AG09309 (cell line): ENCODE data around the gene KHDC1L.
"Not testable (repeated sequence)": the region's sequence is repeated elsewhere in the genome, so short reads cannot be mapped to it uniquely, and the experiment has no call there.

Experiments used
- DNase-seq: peaks from one replicate; pipeline ENCODE4 v3.0.0-alpha.2; 2010; ENCODE audit warnings: low read depth
- H3K4me3 ChIP-seq: 2 replicates; pipeline ENCODE4 v1.5.1; 2011; ENCODE audit warnings: mild to moderate bottlenecking, low read depth, low read length, moderate library complexity; ENCODE audit not compliant: control insufficient read depth
- TF ChIP-seq, protein P1 (sequence below): IDR thresholded peaks from 2 replicates; pipeline ENCODE4 v1.5.1; 2011; ENCODE audit warnings: mild to moderate bottlenecking, low read depth, low read length, inconsistent platforms; ENCODE audit not compliant: insufficient read depth, control insufficient read depth; ENCODE audit errors: missing control alignments

KHDC1L gene, protein sequence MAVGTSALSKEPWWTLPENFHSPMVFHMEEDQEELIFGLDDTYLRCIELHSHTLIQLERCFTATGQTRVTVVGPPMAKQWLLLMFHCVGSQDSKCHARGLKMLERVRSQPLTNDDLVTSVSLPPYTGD

DNA sequence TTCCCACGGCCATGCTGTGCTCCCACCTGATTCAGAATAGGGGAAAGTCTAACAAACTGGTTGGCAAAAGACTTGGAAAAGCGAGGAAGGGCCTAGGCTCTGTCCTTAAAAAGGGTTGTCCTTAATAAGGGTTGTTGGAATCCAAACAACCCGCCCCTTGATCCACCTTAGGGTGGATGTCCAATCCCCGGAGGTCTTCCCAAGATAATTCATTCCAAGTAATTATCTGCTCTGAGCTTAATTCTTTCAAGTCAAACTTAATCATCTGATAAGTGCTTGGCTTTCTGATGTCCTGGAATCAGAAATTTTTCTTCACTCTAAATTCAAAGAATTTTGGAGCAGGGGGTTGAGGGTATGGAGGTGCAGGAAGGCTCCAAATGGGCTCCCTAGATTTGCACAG lies at the start of gene KHDC1L:
Gene KHDC1L, minus strand, starts transcription at position 101 of the 400 bp plus-strand sequence. Its CDS starts 88 bp downstream, at position 13.
- TF ChIP-seq, protein P1, sequence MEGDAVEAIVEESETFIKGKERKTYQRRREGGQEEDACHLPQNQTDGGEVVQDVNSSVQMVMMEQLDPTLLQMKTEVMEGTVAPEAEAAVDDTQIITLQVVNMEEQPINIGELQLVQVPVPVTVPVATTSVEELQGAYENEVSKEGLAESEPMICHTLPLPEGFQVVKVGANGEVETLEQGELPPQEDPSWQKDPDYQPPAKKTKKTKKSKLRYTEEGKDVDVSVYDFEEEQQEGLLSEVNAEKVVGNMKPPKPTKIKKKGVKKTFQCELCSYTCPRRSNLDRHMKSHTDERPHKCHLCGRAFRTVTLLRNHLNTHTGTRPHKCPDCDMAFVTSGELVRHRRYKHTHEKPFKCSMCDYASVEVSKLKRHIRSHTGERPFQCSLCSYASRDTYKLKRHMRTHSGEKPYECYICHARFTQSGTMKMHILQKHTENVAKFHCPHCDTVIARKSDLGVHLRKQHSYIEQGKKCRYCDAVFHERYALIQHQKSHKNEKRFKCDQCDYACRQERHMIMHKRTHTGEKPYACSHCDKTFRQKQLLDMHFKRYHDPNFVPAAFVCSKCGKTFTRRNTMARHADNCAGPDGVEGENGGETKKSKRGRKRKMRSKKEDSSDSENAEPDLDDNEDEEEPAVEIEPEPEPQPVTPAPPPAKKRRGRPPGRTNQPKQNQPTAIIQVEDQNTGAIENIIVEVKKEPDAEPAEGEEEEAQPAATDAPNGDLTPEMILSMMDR = no peak
- DNase-seq = no peak
- H3K4me3 ChIP-seq = no peak within 1 kb of the TSS

DNA sequence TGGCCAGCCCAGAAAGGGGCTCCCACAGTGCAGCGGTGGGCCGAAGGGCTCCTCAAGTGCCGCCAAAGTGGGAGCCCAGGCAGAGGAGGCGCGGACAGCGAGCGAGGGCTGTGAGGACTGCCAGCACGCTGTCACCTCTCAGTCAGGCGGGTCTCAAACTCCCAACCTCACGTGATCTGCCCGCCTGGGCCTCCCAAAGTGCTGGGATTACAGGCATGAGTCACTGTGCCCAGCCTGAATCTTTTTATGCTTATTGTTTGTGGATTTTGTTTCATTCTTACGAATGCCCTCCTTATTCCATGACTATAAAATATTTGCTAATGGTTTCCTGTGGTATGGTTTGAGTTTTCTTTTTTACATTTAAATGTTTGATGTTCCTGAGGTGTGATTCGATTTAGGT lies 44.0 kb upstream of the KHDC1L start:
- H3K4me3 ChIP-seq, DNase-seq: not testable (repeated sequence)

DNA sequence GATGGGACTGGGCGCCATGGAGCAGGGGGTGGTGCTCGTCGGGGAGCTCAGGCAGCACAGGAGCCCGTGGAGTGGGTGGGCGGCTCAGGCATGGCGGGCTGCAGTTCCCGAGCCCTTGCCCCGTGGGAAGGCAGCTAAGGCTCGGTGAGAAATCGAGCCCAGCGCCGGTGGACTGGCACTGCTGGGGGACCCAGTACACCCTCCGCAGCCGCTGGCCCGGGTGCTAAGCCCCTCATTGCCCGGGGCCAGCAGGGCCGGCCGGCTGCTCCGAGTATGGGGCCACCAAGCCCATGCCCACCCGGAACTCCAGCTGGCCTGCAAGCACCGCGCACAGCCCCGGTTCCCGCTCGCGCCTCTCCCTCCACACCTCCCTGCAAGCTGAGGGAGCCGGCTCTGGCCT lies 43.6 kb upstream of the KHDC1L start:
- not testable (repeated sequence) for H3K4me3 ChIP-seq, DNase-seq

DNA sequence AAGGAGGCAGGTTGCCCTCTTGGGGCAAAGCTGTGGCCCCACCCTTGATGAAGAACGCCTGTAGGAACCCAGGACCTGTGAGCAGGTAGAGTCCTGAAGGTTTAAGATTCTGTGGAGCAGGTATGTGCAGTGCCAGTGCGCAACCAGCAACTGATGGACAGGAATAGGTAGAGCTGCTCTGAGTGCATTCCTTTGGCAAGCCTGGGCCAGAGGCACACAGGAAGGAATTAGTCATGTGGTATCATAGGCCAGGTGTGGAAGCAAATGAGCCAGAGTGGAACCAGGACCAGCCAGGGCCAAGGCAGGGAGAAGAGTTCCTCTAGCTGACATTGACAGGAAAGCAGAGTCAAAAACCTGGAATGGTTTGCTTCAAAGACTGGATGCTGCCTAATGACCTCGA lies 39.1 kb upstream of the KHDC1L start:
- DNase-seq = no peak
- H3K4me3 ChIP-seq = no peak overlapping the region
- TF ChIP-seq, protein P1 = no peak

DNA sequence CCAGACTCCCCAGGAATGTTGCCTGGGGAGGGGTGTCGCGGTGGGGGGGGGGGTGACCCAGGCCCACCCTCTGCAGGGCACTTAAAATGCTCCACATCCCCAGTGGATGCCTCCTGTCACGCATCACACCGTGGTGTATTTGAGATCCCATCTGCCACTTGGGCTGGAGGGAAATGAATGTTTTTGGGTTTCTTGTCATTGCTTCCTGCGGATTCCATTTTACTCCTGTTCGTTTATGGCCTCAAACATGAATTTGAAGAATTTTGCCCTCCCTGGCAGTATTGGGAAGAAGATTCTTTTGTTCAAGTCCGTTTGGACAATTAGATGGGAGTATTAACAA lies 38.2 kb upstream of the KHDC1L start:
- no peak for DNase-seq
- H3K4me3 ChIP-seq = peak overlapping the region; percentile 92
- TF ChIP-seq, protein P1 = no peak

DNA sequence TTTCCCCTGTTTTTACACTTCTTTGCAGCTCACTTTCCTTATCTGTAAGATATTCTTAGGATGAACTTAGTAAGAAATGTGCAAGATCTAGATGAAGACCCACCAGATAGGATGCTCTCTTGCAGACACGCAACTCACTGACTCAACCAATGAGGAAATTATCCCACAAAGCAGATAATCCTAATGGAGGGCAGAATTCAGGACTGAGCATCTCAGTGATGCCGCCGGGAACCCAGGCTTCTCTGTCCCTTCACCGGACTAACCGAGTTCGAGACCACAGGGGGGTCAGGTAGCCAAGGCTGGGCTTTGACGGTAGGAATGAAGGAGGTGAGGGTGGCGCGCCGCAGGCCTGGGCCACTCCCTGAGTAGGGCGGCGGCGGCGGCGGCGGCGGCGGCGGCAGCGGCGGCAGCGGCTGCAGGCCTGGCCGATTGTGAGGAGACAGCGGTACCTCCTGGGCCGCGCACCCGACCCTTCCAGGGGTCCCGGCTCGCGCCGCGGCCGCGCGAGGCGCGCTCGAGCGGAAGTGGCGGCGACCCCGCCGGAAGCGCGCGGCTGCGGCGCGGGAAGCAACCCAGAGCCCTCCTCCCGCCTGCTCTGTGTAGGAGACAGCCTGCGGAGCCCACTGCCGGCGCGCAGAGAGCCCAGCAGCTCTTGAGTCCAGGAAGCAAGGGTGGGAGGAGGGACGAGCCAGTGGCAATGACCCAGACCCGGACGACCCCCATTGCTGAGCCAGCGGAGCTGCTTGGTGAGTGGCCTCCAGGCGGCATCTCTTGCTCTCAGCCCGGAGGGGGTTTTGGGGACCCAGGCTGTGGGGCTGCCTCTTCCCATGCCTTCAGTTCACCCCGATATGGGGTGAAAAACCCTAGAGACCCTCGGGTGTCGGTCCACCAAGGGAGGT lies 37.6 kb upstream of the KHDC1L start, which contains the start of gene KHDC1:
Gene KHDC1, minus strand, starts transcription at position 526 of the 899 bp plus-strand sequence. CDS start 20,679 bp downstream, outside the sequence.
- TF ChIP-seq, protein P1 = peak; percentile 13
- DNase-seq = no peak
- H3K4me3 ChIP-seq = peak within 1 kb of the TSS; percentile 92

DNA sequence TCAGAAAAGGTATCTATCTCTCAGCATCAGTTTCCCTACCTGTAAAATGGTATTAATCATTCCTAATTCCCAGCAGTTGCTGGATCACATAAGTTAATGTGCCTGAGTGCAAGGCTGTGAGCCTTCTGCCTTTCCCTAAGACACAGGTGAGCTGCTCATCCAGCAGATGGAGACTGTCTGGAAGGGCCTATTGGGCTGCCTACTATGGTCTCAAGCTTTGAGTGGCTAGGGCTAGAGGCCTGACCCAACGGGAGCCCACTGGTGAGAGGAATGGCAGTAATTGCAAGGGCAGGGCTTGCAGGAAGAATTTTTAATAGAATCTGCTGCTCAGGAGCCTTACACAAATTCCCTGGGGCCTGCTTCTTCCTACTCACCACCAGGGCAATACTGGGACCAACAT lies 33.4 kb upstream of the KHDC1L start:
- TF ChIP-seq, protein P1 = no peak
- no peak for DNase-seq

DNA sequence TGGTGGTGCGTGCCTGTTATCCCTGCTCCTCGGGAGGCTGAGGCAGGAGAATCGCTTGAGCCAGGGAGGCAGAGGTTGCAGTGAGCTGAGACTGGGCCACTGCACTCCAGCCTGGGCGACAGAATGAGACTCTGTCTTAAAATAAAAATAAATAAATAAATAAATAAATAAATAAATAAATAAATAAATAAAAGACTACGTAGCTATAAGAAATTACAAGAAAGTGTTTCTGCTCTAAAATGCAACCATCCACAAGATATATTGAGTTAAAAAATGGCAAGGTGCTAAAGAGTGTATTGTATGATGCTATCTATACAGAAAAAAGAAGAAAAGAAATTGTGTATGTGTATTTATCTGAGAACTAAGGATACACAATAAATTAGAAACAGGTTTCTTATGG lies 29.0 kb upstream of the KHDC1L start:
- not testable (repeated sequence) for H3K4me3 ChIP-seq, DNase-seq

More for the DNA sequence above, 33.4 kb upstream of the KHDC1L start:
- no peak overlapping the region for H3K4me3 ChIP-seq
